Hepatocyte (in vitro differentiated cells): ENCODE data around the gene BMP10. TPM values are rescaled to one million over a fixed set of nuclear protein-coding genes. Genes with fewer than 3 reads are reported as not detected.

Experiments used
- DNase-seq: peaks from one replicate; pipeline ENCODE4 v3.0.0-alpha.2; 2016; ENCODE audit warnings: low spot score
- H2AFZ ChIP-seq: fragments of 200-600 bp; sonication (generic); 2 replicates; pipeline ENCODE4 v1.6.0; 2016; ENCODE audit warnings: antibody characterized with exemption, mild to moderate bottlenecking
- H3K27ac ChIP-seq: fragments of 200-600 bp; sonication (generic); 2 replicates; pipeline ENCODE4 v1.5.1; 2016; ENCODE audit warnings: mild to moderate bottlenecking
- H3K27me3 ChIP-seq: fragments of 200-600 bp; sonication (generic); 2 replicates; pipeline ENCODE4 v1.6.1; 2016
- H3K36me3 ChIP-seq: fragments of 200-600 bp; sonication (generic); replicated peaks from 2 replicates; pipeline ENCODE4 v1.5.1; 2016; ENCODE audit warnings: low read depth; ENCODE audit not compliant: insufficient read depth
- H3K4me1 ChIP-seq: fragments of 200-600 bp; sonication (generic); 2 replicates; pipeline ENCODE4 v1.5.1; 2016; ENCODE audit warnings: mild to moderate bottlenecking, moderate library complexity; ENCODE audit not compliant: insufficient read depth
- H3K4me2 ChIP-seq: fragments of 200-600 bp; sonication (generic); 2 replicates; pipeline ENCODE4 v1.6.0; 2016
- H3K4me3 ChIP-seq: fragments of 200-600 bp; sonication (generic); 2 replicates; pipeline ENCODE4 v1.5.1; 2016; ENCODE audit warnings: mild to moderate bottlenecking
- H3K79me2 ChIP-seq: fragments of 200-600 bp; sonication (generic); 2 replicates; pipeline ENCODE4 v1.6.0; 2017; ENCODE audit warnings: mild to moderate bottlenecking
- H3K9me2 ChIP-seq: fragments of 200-600 bp; sonication (generic); replicated peaks from 2 replicates; pipeline ENCODE4 v1.6.0; 2017; ENCODE audit warnings: mild to moderate bottlenecking; ENCODE audit not compliant: insufficient read depth
- H3K9me3 ChIP-seq: fragments of 200-600 bp; sonication (generic); 2 replicates; pipeline ENCODE4 v1.5.1; 2016; ENCODE audit warnings: low read depth, mild to moderate bottlenecking
- H4K20me1 ChIP-seq: fragments of 200-600 bp; sonication (generic); 2 replicates; pipeline ENCODE4 v1.6.0; 2016; ENCODE audit warnings: mild to moderate bottlenecking; ENCODE audit not compliant: insufficient read depth, poor library complexity, severe bottlenecking
- EZH2 ChIP-seq: fragments of 200-600 bp; sonication (generic); IDR thresholded peaks from 2 replicates; pipeline ENCODE4 v1.6.1; 2016; ENCODE audit warnings: antibody characterized with exemption, mild to moderate bottlenecking, borderline replicate concordance
- EZH2phosphoT487 ChIP-seq: fragments of 200-600 bp; sonication (generic); IDR thresholded peaks from one replicate; pipeline ENCODE4 v1.6.1; 2018; ENCODE audit warnings: antibody characterized with exemption, mild to moderate bottlenecking, low read depth, moderate library complexity; ENCODE audit not compliant: unreplicated experiment, severe bottlenecking
- WGBS: methylation state at CpG from one replicate; pipeline ENCODE4 v1.1.6; 2016; ENCODE audit warnings: low lambda C conversion rate; ENCODE audit errors: missing lambda C conversion rate; 5-methylcytosine and 5-hydroxymethylcytosine counted together
- polyA plus RNA-seq: library from polyadenylated mRNA; unstranded; fragments of >200 nt; fragmentation: Nextera tagmentation; extraction: Ambion mirVana; gene quantifications from 2 replicates; pipeline ENCODE4 v1.2.1, GENCODE V29; 2016
- total RNA-seq: library from RNA; depleted of rRNA; stranded (reverse); fragments of >200 nt; gene quantifications from 2 replicates; pipeline ENCODE4 v1.2.3, GENCODE V29; 2014
- TF ChIP-seq, protein P1 (sequence below): fragments of 200-600 bp; sonication (generic); IDR thresholded peaks from 2 replicates; pipeline ENCODE4 v1.5.1; 2016; ENCODE audit warnings: antibody characterized with exemption, mild to moderate bottlenecking; ENCODE audit not compliant: poor library complexity

The BMP10 gene
- total and polyA plus RNA-seq, 2 experiments from 2014 or later, result 0.27 TPM; not detected in 1

DNA sequence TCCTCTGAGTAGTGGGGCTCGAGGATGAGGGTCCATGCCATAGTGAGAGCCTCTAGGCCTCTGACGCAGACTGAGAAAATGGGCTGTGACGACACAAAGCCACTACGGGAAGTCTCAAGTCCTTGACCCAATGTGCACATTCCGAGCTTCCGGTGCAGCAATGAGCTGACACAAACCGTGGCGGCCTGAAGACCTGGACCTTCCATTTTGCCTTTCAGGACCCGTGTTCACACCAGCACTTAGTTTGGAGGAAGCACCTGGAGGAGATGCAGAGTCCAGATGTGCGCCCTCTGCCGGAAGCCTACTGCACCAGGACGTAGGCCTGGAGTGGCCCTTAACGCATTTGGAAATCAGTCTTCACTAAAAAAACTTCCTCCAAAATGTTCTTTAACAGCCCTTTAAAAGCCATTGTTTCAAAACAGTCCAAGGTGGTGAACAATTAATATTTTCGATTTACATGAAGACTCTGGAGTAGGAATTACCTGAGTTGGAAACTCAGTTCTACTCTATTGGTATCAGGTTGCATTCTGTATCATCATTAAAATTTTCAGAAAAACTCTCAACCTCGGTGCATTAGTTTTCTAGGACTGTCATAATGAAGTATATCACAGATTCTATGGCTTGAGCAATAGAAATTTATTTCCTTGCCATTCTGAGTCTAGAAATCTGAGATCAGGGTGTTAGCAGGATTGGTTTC, 33.9 kb downstream of the BMP10 start:
- Histone ChIP-seq H3K9me3 (no peaks in the 10 kb centered on the region), H3K4me3 (no peak overlapping the region), H3K9me2 (no peaks in the 10 kb centered on the region), H3K79me2 (no peaks in the 10 kb centered on the region), H3K4me1 (no peaks in the 10 kb centered on the region), H3K27ac (no peak overlapping the region), H4K20me1 (no peaks in the 10 kb centered on the region), H3K4me2 (no peak overlapping the region), H2AFZ (no peak overlapping the region), H3K27me3 (no peaks in the 10 kb centered on the region), H3K36me3 (no peaks in the 10 kb centered on the region)
- DNase-seq, result peak; percentile 75
- WGBS, result 69% methylated on average over 15 of the region's 15 CpGs
- TF ChIP-seq, protein P1, sequence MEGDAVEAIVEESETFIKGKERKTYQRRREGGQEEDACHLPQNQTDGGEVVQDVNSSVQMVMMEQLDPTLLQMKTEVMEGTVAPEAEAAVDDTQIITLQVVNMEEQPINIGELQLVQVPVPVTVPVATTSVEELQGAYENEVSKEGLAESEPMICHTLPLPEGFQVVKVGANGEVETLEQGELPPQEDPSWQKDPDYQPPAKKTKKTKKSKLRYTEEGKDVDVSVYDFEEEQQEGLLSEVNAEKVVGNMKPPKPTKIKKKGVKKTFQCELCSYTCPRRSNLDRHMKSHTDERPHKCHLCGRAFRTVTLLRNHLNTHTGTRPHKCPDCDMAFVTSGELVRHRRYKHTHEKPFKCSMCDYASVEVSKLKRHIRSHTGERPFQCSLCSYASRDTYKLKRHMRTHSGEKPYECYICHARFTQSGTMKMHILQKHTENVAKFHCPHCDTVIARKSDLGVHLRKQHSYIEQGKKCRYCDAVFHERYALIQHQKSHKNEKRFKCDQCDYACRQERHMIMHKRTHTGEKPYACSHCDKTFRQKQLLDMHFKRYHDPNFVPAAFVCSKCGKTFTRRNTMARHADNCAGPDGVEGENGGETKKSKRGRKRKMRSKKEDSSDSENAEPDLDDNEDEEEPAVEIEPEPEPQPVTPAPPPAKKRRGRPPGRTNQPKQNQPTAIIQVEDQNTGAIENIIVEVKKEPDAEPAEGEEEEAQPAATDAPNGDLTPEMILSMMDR, result peak; percentile 55
- TF ChIP-seq EZH2, result no peak

DNA sequence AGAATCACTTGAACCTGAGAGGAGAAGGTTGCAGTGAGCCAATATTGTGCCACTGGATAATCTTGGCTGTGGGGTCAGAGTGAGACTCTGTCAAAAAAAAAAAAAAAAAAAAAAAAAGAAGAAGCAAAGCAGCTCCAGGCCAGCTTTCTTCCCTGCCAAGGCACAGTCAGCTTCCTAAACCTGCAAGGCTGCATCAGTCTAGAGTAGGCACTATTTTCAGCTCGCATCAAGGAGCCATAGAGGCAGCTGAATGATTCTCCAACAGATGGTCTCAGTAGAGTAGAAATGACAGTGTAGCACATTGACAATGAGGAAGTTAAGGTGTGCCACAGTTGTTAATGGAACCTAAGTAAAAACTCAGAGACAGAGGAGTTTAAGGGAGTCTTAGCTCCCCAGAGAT, 35.6 kb downstream of the BMP10 start:
- Histone ChIP-seq H3K4me2 (no peak overlapping the region), H3K79me2 (no peaks in the 10 kb centered on the region), H3K4me3 (no peak overlapping the region), H3K9me3 (no peaks in the 10 kb centered on the region), H2AFZ (no peak overlapping the region), H3K27me3 (no peaks in the 10 kb centered on the region), H3K36me3 (no peaks in the 10 kb centered on the region), H4K20me1 (no peaks in the 10 kb centered on the region), H3K4me1 (no peaks in the 10 kb centered on the region), H3K9me2 (no peaks in the 10 kb centered on the region), H3K27ac (no peak overlapping the region)
- DNase-seq, result no peak
- WGBS, result 100% methylated on average over 1 of the region's 1 CpG
- no peak for TF ChIP-seq EZH2phosphoT487
- TF ChIP-seq, protein P1, result no peak
- no peak for TF ChIP-seq EZH2

DNA sequence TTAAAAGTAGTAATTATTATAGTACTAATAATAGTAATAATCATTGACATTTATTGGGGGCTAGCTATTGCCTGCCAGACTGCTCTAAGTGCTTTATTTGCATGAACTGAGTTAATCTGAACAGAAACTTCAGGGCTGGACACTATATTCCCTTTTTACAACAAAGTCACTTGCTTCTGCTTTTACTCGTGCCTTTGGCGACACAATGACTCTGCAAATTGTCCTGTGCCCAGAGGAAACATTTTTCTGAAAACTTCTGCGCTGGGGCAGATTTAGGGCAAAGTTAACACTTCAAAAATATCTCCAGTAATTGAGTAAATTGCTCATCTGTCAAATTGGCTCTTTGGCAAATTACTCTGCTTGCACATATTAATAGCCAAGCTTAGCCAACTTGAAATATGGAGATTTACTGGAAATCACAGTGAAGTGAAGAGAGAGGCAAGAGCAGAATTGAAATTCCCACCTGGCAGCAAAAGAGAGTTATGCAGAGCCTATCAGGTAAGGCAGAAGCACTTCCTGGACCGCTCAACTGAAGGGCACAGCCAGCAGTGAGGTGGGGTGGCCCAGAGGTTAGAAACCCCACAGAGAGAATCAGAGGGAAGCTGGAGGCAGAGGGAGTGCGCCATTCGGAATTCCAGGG, 36.3 kb downstream of the BMP10 start:
- H4K20me1 ChIP-seq, result no peaks in the 10 kb centered on the region
- no peak overlapping the region for H3K27ac ChIP-seq
- no peak overlapping the region for H2AFZ ChIP-seq
- no peak for DNase-seq
- no peaks in the 10 kb centered on the region for H3K9me2 ChIP-seq
- 79% methylated on average over 6 of the region's 6 CpGs for WGBS
- H3K36me3 ChIP-seq, result no peaks in the 10 kb centered on the region
- no peak overlapping the region for H3K4me2 ChIP-seq
- H3K9me3 ChIP-seq, result no peaks in the 10 kb centered on the region
- H3K27me3 ChIP-seq, result no peaks in the 10 kb centered on the region
- no peaks in the 10 kb centered on the region for H3K4me1 ChIP-seq
- H3K4me3 ChIP-seq, result no peak overlapping the region
- no peaks in the 10 kb centered on the region for H3K79me2 ChIP-seq
- TF ChIP-seq, protein P1, result no peak
- TF ChIP-seq EZH2phosphoT487, result no peak
- no peak for TF ChIP-seq EZH2
